CD4-positive, alpha-beta T cell (primary cell): ENCODE results near the gene NAPG. TPM values are rescaled to one million over a fixed set of nuclear protein-coding genes. Genes with fewer than 3 reads are reported as not detected.

Experiments
- ATAC-seq: fragments of 200-7000 bp; cut with Tn5 transposase; one replicate; pipeline ENCODE4 v1.10.0; 2022; ENCODE audit warnings: mild to moderate bottlenecking; ENCODE audit not compliant: poor library complexity
- CTCF ChIA-PET: fragments of 350-600 bp; sonication (Branson Sonifier 250); formaldehyde crosslinking; loops from one replicate; lab custom pipeline; 2021; ENCODE audit warnings: antibody characterized with exemption, inconsistent platforms; lab: Charles Lee
- POLR2A ChIA-PET: fragments of 350-600 bp; sonication (Branson Sonifier 250); formaldehyde crosslinking; loops from one replicate; lab custom pipeline; 2021; ENCODE audit warnings: antibody characterized with exemption, inconsistent platforms; lab: Charles Lee
- DNase-seq, 14 experiments: peaks; one replicate each; pipeline ENCODE4 v3.0.0-alpha.2; 2013 to 2020; ENCODE audit warnings: mixed read lengths in 2 of 14
- H3K27ac ChIP-seq, 2 donors: one replicate each; pipeline versions ENCODE4 v1.5.1 to v1.7.0; 2013; ENCODE audit warnings: low read length in 2 of 2, low read depth in 1 of 2, mild to moderate bottlenecking in 1 of 2
- H3K27me3 ChIP-seq, 2 experiments: 1 replicate in 1 of 2; 2 replicates in 1 of 2; pipeline versions ENCODE4 v1.6.1 to v1.7.0; 2013; ENCODE audit warnings: low read length in 2 of 2, control low read depth in 1 of 2, mild to moderate bottlenecking in 1 of 2, moderate library complexity in 1 of 2; ENCODE audit not compliant: insufficient read depth in 2 of 2, control insufficient read depth in 1 of 2
- H3K36me3 ChIP-seq: one replicate; pipeline ENCODE4 v1.6.1; 2013; ENCODE audit warnings: low read length, control low read depth; ENCODE audit not compliant: insufficient read depth
- H3K4me1 ChIP-seq: one replicate; pipeline ENCODE4 v1.6.1; 2013; ENCODE audit warnings: low read length, control low read depth; ENCODE audit not compliant: insufficient read depth
- H3K4me3 ChIP-seq: one replicate; pipeline ENCODE4 v1.5.1; 2013; ENCODE audit warnings: mild to moderate bottlenecking, low read length, moderate library complexity
- H3K9me3 ChIP-seq, 2 experiments: 1 replicate in 1 of 2; 2 replicates in 1 of 2; pipeline versions ENCODE4 v1.6.1 to v1.7.0; 2013; ENCODE audit warnings: low read length in 2 of 2, mild to moderate bottlenecking in 2 of 2, control low read depth in 1 of 2, moderate library complexity in 1 of 2; ENCODE audit not compliant: control insufficient read depth in 1 of 2, insufficient read depth in 1 of 2
- H3K27ac Mint-ChIP-seq: one replicate; pipeline ENCODE4 v1.8.0; 2020; ENCODE audit warnings: mixed read lengths
- H3K27me3 Mint-ChIP-seq: one replicate; pipeline ENCODE4 v1.8.0; 2021; ENCODE audit warnings: mixed read lengths
- H3K36me3 Mint-ChIP-seq: one replicate; pipeline ENCODE4 v1.8.0; 2021; ENCODE audit warnings: low read depth, mixed read lengths
- H3K4me1 Mint-ChIP-seq: one replicate; pipeline ENCODE4 v1.8.0; 2021; ENCODE audit warnings: low read depth, mixed read lengths
- H3K4me3 Mint-ChIP-seq: one replicate; pipeline ENCODE4 v1.8.0; 2020; ENCODE audit warnings: mild to moderate bottlenecking, mixed read lengths
- H3K9me3 Mint-ChIP-seq: one replicate; pipeline ENCODE4 v1.8.0; 2020; ENCODE audit warnings: mixed read lengths
- CTCF ChIP-seq: fragments of 200-600 bp; IDR thresholded peaks from one replicate; pipeline ENCODE4 v1.8.0; 2022; ENCODE audit warnings: antibody characterized with exemption, mild to moderate bottlenecking
- intact Hi-C, 2 experiments: fragments of 100-400 bp; cut with DNase I in 1 of 2; cut with micrococcal nuclease in 1 of 2; formaldehyde crosslinking; loops; one replicate each; pipeline versions ENCODE4 v1.15.1 to v1.9.0; 2023 to 2025; cut with DNase I, micrococcal nuclease
- total RNA-seq, 174 experiments: library from RNA in 2 of 174; stranded (reverse) in 2 of 174; gene quantifications; one replicate each; pipeline ENCODE4 v1.2.3 and lab custom pipeline; 2021 to 2026

NAPG gene
- total RNA-seq, 2 experiments from 2014 or later: 25.9 to 27.3 TPM

- no peak for TF ChIP-seq CTCF
- peaks cover under 1% of the 10 kb centered on the region for H3K27me3 Mint-ChIP-seq
- H3K9me3 ChIP-seq: no peaks in the 10 kb centered on the region
- no peaks in the 10 kb centered on the region for H3K36me3 ChIP-seq
- ChIA-PET CTCF (interaction anchor here (1.3 kb wide), 1 partner anchor 9 kb away, joined by 3 read pairs; no protein-coding TSS in a partner anchor), POLR2A (interaction anchor here (0.5 to 1.3 kb wide), 4 partner anchors 9 to 1391 kb away, joined by 3 to 6 read pairs (median 4); partner anchors contain the start of gene VAPA)
- ATAC-seq (no peak), DNase-seq (peak in 1 of 14 experiments; percentile 36)
- H3K27ac Mint-ChIP-seq: peak overlapping the region; percentile 96
- H3K4me3 ChIP-seq: peak overlapping the region; percentile 87
- intact Hi-C loops: loop anchor here (2.0 to 10.0 kb wide), 9 partner anchors 613 to 1918 kb away; partner anchors contain the start of genes IMPA2 (in 2 of the 2), CHMP1B (in 1 of the 2), RAB12 (in 1 of the 2) and RALBP1 (in 1 of the 2)
- H3K27ac ChIP-seq: peak overlapping the region; percentile 55 to 86
- H3K36me3 Mint-ChIP-seq: peaks cover 10% of the 10 kb centered on the region
- peaks cover 40% of the 10 kb centered on the region for H3K4me1 ChIP-seq
- peaks cover 53% of the 10 kb centered on the region for H3K4me1 Mint-ChIP-seq
- peaks cover 0 to 6% of the 10 kb centered on the region in 2 experiments for H3K27me3 ChIP-seq
- no peaks in the 10 kb centered on the region for H3K9me3 Mint-ChIP-seq
- peak overlapping the region; percentile 99 for H3K4me3 Mint-ChIP-seq
These were observed 496 bp upstream of the NAPG start for GRCh38 chr18:10525371-10525691.

- DNase-seq (no peak), ATAC-seq (no peak)
- Histone ChIP-seq H3K27me3 (no peaks in the 10 kb centered on the region), H3K9me3 (no peaks in the 10 kb centered on the region), H3K27ac (peak overlapping the region; percentile 55 to 86), H3K36me3 (no peaks in the 10 kb centered on the region), H3K4me3 (peak overlapping the region; percentile 87), H3K4me1 (peaks cover 42% of the 10 kb centered on the region)
- intact Hi-C loops: loop anchor here (5.0 to 10.0 kb wide), 8 partner anchors 1052 to 1919 kb away; partner anchors contain the start of genes IMPA2 (in 2 of the 2), CHMP1B (in 1 of the 2), RAB12 (in 1 of the 2) and RALBP1 (in 1 of the 2)
- Mint-ChIP-seq H3K4me3 (peak overlapping the region; percentile 94), H3K36me3 (peaks cover 11% of the 10 kb centered on the region), H3K9me3 (no peaks in the 10 kb centered on the region), H3K27ac (peak overlapping the region; percentile 96), H3K27me3 (no peaks in the 10 kb centered on the region), H3K4me1 (peaks cover 60% of the 10 kb centered on the region)
- no peak for TF ChIP-seq CTCF
- POLR2A ChIA-PET: interaction anchor here (1.3 kb wide), 1 partner anchor 613 kb away, joined by 6 read pairs; the partner anchor contains the start of gene VAPA
- CTCF ChIA-PET: no interaction called here
These were observed 728 bp downstream of the NAPG start for GRCh38 chr18:10526561-10526949.

- no peak overlapping the region for H3K27ac ChIP-seq
- peaks cover 60% of the 10 kb centered on the region for H3K4me1 Mint-ChIP-seq
- H3K9me3 Mint-ChIP-seq: no peaks in the 10 kb centered on the region
- no peaks in the 10 kb centered on the region for H3K27me3 Mint-ChIP-seq
- TF ChIP-seq CTCF: no peak
- H3K36me3 ChIP-seq: peaks cover 7% of the 10 kb centered on the region
- peaks cover 42% of the 10 kb centered on the region for H3K4me1 ChIP-seq
- DNase-seq: no peak
- ChIA-PET POLR2A (no interaction called here), CTCF (interaction anchor here (1.4 kb wide), 1 partner anchor 9 kb away, joined by 4 read pairs; no protein-coding TSS in a partner anchor)
- H3K27me3 ChIP-seq: no peaks in the 10 kb centered on the region
- intact Hi-C loops: loop anchor here (5.0 to 10.0 kb wide), 8 partner anchors 1054 to 1921 kb away; partner anchors contain the start of genes IMPA2 (in 2 of the 2), CHMP1B (in 1 of the 2), RAB12 (in 1 of the 2) and RALBP1 (in 1 of the 2)
- no peak overlapping the region for H3K27ac Mint-ChIP-seq
- peak overlapping the region; percentile 11 for H3K4me3 Mint-ChIP-seq
- H3K9me3 ChIP-seq: no peaks in the 10 kb centered on the region
- H3K36me3 Mint-ChIP-seq: peaks cover 22% of the 10 kb centered on the region
- ATAC-seq: no peak
- no peak overlapping the region for H3K4me3 ChIP-seq
These were observed 2.6 kb downstream of the NAPG start for GRCh38 chr18:10528439-10528838.
